NB4 (cell line): ENCODE data around the gene TIAM2.

Experiments
- CTCF ChIP-seq: IDR thresholded peaks from one replicate; pipeline ENCODE4 v1.5.1; 2012; ENCODE audit warnings: low read depth, low read length
- TF ChIP-seq, protein P1 (sequence below): IDR thresholded peaks from 2 replicates; pipeline ENCODE4 v1.6.1; 2011; ENCODE audit warnings: low read depth, low read length

DNA sequence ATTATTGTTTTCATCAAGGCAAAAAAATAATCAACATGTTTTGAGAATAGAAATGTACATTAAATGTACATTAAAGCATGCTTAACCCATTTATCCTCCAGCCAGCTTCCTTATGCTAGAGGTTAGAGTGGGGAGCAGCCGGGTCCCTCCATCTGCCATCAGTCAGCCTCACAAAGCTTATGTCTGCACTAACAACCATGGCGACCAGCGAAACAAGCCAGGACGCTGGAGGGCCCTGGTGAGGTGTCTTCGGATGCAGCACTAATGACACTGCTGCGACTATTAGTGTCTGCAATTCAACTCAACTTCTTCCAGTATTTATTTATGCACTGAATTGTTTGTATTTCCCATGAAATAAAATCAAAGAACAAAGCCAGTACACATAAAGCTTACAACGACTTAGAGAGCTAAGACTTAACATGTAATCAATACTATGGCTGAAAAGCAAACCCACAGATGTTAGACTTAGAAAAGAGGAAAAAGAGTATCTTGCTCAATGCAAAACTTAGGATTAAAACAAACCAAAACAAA lies 275.5 kb downstream of the TIAM2 start:
- no peak for TF ChIP-seq CTCF
- TF ChIP-seq, protein P1, sequence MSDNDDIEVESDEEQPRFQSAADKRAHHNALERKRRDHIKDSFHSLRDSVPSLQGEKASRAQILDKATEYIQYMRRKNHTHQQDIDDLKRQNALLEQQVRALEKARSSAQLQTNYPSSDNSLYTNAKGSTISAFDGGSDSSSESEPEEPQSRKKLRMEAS = no peak
